ENCODE measurements around the gene MROH7. TPM values are rescaled to one million over a fixed set of nuclear protein-coding genes. Genes with fewer than 3 reads are reported as not detected.

MROH7 gene
- total RNA-seq, 1 experiment from 2014 or later, result not detected

DNA sequence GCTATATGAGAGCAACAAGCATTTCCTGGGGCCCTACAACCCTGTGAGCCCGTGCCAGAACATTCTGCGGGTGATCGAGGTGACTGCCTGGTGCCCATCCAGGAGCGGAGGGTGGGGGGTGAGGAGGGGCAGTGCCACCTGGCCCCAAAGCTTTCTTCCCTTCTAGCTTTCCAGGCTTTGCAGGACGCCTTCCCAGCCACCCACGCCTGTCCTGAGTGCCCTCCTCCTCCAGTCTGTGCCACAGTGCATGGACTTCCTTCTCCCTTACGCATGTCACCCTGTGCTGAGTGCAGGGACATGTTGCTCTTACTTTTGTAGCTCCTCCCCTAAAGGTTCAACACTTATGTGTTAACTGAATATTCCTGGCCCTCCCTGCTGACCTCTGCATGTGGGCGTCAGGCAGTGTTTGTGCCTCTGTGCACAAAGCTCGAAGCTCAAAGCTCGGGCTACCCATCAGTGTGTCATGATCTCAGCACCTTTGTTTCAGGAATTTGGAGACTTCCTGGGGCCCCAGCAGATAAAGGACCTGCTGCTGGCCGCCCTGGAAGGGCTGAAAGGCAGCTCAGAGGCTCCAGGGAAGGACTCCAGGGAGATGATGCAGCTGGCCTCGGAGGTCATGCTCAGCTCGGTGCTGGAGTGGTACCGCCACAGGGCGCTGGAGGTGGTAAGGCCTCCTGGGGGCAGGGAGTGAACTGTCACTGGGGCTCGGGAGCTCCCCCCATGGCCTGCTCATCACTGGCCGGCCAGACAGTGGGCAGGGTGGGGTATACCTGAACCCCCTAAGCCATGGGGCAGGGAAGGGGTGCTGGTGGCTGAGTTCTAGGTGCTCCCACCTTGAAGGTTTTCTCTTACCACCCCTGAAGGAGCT is 37.4 kb downstream of the MROH7 start:
- ChIA-PET POLR2A (ENCODE audit: unreplicated experiment) (no interaction called here), CTCF (interaction anchor here (0.6 kb wide), 2 partner anchors 43 to 131 kb away, joined by 5 to 8 read pairs; no protein-coding TSS in a partner anchor)
- Histone ChIP-seq H4K20me1 (ENCODE audit: insufficient read depth) (no peaks in the 10 kb centered on the region), H3K27ac (no peak overlapping the region), H3F3A (ENCODE audit: insufficient read depth, low read depth) (no peaks in the 10 kb centered on the region), H3K4me2 (no peak overlapping the region), H3K79me2 (ENCODE audit: low read depth) (no peaks in the 10 kb centered on the region), H3K9me2 (ENCODE audit: insufficient read depth) (no peaks in the 10 kb centered on the region), H3K9me3 (ENCODE audit: insufficient read depth, low read depth) (no peaks in the 10 kb centered on the region), H3K36me3 (ENCODE audit: low read depth) (no peaks in the 10 kb centered on the region), H3K4me3 (no peak overlapping the region), H3K4me1 (replicated peaks; ENCODE audit: insufficient read depth) (no peaks in the 10 kb centered on the region), H2AFZ (no peak overlapping the region), H3K27me3 (ENCODE audit: insufficient read depth, low read depth) (peaks cover 8% of the 10 kb centered on the region)
- TF ChIP-seq, protein P1, sequence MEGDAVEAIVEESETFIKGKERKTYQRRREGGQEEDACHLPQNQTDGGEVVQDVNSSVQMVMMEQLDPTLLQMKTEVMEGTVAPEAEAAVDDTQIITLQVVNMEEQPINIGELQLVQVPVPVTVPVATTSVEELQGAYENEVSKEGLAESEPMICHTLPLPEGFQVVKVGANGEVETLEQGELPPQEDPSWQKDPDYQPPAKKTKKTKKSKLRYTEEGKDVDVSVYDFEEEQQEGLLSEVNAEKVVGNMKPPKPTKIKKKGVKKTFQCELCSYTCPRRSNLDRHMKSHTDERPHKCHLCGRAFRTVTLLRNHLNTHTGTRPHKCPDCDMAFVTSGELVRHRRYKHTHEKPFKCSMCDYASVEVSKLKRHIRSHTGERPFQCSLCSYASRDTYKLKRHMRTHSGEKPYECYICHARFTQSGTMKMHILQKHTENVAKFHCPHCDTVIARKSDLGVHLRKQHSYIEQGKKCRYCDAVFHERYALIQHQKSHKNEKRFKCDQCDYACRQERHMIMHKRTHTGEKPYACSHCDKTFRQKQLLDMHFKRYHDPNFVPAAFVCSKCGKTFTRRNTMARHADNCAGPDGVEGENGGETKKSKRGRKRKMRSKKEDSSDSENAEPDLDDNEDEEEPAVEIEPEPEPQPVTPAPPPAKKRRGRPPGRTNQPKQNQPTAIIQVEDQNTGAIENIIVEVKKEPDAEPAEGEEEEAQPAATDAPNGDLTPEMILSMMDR (conservative IDR thresholded peaks at IDR 0.05), result no peak
- no peak for TF ChIP-seq EZH2 (IDR thresholded peaks at IDR 0.05; ENCODE audit: low read depth)
- no TSS peak for BruUV-seq (replicated peaks)
- intact Hi-C loops (cut with micrococcal nuclease; ENCODE audit: unreplicated experiment), result no loop called here
- DNase-seq, result no peak

DNA sequence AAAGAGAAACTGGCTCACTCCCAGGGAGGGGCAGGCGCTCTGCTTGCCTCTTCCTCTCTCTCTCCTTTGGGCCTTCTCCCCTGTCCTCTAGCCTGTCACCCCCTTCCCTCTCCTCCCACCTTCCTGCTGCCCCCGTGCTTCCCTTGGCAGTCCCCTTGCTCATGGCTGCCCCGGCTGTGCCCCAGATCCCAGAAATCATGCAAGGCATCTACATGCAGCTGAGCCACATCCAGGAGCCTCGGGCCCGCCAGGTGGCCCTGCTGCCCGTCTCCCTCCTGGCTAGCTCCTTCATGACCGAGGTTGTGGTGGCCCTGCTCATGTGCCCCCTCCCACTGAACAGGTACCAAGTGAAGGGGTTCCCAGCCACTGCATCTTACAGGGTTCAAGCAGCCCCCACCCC is 38.1 kb downstream of the MROH7 start:
- intact Hi-C loops (cut with micrococcal nuclease; ENCODE audit: unreplicated experiment), result no loop called here
- Histone ChIP-seq H3F3A (ENCODE audit: insufficient read depth, low read depth) (no peaks in the 10 kb centered on the region), H4K20me1 (ENCODE audit: insufficient read depth) (no peaks in the 10 kb centered on the region), H3K9me3 (ENCODE audit: insufficient read depth, low read depth) (no peaks in the 10 kb centered on the region), H3K4me1 (replicated peaks; ENCODE audit: insufficient read depth) (no peaks in the 10 kb centered on the region), H3K79me2 (ENCODE audit: low read depth) (no peaks in the 10 kb centered on the region), H3K27ac (no peak overlapping the region), H3K27me3 (ENCODE audit: insufficient read depth, low read depth) (peaks cover 8% of the 10 kb centered on the region), H3K9me2 (ENCODE audit: insufficient read depth) (no peaks in the 10 kb centered on the region), H3K36me3 (ENCODE audit: low read depth) (no peaks in the 10 kb centered on the region), H3K4me3 (no peak overlapping the region), H2AFZ (no peak overlapping the region), H3K4me2 (no peak overlapping the region)
- DNase-seq, result no peak
- CTCF ChIA-PET, result no interaction called here
- no TSS peak for BruUV-seq (replicated peaks)
- TF ChIP-seq, protein P1 (conservative IDR thresholded peaks at IDR 0.05), result no peak
- no peak for TF ChIP-seq EZH2 (IDR thresholded peaks at IDR 0.05; ENCODE audit: low read depth)
- POLR2A ChIA-PET (ENCODE audit: unreplicated experiment), result no interaction called here

DNA sequence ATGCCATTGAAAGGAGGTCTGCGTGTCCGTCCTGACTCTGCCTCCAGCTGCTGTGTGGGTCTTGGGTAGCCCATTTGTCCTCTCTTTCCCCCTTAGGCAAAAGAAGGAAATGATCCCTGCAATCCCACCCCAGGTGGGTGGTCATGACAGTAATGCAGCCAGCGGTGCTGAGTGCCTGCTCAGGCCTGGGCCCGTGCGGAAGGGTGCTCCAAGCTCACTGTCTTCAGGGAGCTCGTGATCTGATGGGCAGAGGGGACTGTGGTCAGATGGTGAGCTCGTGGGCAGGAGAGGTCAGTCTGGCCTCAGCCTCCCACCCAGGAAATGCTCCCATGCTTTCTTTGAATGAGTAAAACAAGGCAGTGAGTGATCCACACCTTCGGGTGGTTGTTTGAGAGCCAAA is 38.8 kb downstream of the MROH7 start:
- Histone ChIP-seq H3K27me3 (ENCODE audit: insufficient read depth, low read depth) (peaks cover 8% of the 10 kb centered on the region), H2AFZ (no peak overlapping the region), H3K27ac (no peak overlapping the region), H3K79me2 (ENCODE audit: low read depth) (no peaks in the 10 kb centered on the region), H3K4me3 (no peak overlapping the region), H4K20me1 (ENCODE audit: insufficient read depth) (no peaks in the 10 kb centered on the region), H3K9me2 (ENCODE audit: insufficient read depth) (no peaks in the 10 kb centered on the region), H3K36me3 (ENCODE audit: low read depth) (no peaks in the 10 kb centered on the region), H3K4me1 (replicated peaks; ENCODE audit: insufficient read depth) (no peaks in the 10 kb centered on the region), H3K4me2 (no peak overlapping the region), H3K9me3 (ENCODE audit: insufficient read depth, low read depth) (no peaks in the 10 kb centered on the region), H3F3A (ENCODE audit: insufficient read depth, low read depth) (no peaks in the 10 kb centered on the region)
- ChIA-PET CTCF (no interaction called here), POLR2A (ENCODE audit: unreplicated experiment) (no interaction called here)
- intact Hi-C loops (cut with micrococcal nuclease; ENCODE audit: unreplicated experiment), result no loop called here
- no peak for DNase-seq
- BruUV-seq (replicated peaks), result no TSS peak
- TF ChIP-seq, protein P1 (conservative IDR thresholded peaks at IDR 0.05), result no peak
- TF ChIP-seq EZH2 (IDR thresholded peaks at IDR 0.05; ENCODE audit: low read depth), result no peak

All from PC-9 (cell line).